ENCODE measurements around the gene CUL1.
"Not testable (repeated sequence)": the region's sequence is repeated elsewhere in the genome, so short reads cannot be mapped to it uniquely, and the experiment has no call there.

CUL1 gene

GRCh38 chr7:148698007-148698396 lies 701 bp upstream of the CUL1 start:
- no peak for DNase-seq

DNA sequence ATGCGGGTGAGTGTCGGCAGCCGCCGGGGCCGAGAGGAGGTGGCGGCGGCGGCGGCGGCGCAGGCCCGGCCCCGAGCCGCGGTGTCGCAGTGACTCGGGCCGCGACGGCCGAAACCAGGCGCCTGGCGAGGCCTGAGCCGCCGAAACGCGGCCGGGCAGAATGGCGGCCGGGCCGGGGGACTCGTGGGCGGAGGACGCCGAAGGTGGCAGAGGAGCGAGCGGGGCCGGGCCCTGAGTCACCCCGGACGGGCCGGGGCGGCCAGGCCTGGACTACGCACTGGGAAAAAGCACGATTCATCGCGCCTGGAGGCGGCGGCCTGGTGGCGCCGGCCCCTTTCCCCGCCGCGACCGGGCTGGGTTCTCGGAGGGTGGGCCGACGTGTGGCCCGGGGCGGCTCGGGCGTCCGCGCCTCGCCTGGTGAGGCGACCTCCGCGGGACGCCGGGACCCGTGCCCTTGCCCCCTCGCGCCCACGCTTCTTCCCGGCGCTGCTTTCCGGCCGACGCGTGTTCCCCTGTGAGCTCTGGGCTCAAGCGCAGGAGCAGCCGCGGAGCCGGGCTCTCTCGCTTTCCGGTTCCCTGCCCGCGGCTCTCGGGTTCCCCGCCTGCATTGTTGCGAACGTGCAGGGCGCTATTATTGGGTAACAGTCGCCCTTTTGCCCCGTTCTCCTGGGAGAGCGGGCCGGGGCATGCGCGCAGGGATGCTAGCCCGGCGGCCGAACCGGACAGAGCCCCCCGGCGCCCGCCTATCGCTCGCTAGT lies 500 bp downstream of the CUL1 start:
- DNase-seq, result peak; percentile 63

- no peak for DNase-seq
Measured at GRCh38 chr7:148699782-148700629, 1.3 kb downstream of the CUL1 start.

- DNase-seq, result peak; percentile 75
Measured at GRCh38 chr7:148700661-148701064, 2.0 kb downstream of the CUL1 start.

DNA sequence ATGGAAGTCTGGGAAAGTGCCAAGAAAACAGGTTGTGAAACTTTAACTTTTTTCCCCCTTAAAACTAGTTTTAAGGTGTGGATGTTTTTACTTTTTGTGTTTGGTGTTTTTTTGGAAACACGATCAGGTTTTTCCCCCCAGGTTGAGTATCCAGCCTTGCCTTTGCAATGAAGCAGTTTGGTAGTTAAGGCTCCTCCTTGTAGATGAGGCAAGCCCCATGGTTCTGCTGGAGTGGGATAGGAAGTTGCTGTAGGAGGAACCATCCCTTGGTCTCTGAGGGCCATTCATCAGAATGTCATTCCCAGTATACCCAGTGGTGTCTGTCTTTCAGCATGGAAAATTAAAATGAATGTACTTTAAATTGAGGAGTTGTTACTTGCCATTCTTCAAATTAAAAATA lies 2.7 kb downstream of the CUL1 start:
- DNase-seq, result no peak

DNA sequence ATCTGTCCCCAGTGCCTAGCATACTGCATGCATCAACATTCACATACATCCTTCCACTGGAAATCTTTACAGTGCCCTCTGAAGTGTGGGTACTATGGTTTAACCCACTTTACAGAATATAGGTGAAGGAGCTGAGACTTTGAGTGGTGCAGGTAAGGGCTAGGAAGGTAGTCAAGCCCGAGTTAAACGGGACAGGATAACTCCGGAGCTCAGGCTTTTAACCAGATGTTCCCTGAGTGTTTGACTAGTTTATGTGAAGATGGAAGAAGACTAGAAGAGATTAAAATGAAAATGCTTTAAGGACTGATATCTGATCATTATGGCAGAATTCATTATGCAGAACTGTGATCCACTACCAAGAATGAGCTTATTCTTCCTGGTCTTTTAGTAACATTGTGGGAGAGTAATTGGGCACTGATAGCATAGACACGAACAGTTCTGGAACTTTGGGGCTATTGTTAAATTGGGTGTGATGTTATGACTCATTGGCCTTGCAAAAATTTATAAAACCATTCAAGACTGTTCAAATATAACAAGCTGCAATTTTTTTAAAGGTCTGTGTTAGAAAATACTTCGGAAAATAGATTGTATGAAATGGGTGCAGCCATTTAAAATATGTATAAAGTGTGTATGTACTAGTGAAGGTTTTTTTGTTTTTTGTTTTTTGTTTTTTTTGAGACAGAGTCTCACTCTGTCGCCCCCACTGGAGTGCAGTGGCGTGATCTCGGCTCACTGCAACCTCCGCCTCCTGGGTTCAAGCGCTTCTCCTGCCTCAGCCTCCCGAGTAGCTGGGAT lies 4.4 kb downstream of the CUL1 start:
- no peak for DNase-seq

DNA sequence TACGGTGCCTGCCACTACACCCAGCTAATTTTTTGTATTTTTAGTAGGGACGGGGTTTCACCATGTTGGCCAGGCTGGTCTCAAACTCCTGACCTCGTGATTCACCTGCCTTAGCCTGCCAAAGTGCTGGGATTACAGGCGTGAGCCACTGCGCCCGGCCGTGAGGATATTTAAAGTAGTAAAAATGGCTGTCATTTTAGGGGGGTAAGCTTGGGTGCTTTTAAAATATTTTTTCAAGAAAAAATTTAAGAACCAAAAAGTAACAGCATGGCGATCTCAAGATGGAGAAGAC lies 4.9 kb downstream of the CUL1 start:
- DNase-seq, result not testable (repeated sequence)

GRCh38 chr7:148704189-148704588 lies 5.5 kb downstream of the CUL1 start:
- DNase-seq, result no peak

DNA sequence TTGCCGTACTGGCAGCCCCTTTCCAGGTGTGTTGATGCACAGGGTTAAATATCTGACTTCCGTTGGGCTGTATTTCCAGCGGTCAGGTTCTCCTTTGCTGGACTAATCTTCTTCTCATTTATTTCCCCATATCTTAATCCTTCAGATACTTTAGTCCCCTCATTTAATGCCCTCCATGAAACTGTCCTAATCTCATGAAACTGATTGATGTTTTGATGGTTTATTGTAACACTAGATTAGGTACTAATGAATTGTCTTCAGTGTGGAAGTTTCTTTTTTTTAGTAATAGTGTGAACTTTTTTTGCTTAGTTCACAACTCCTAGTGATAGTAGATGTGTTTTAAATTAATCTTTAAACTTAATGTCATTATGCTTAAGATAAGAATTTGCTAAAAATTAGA lies 6.3 kb downstream of the CUL1 start:
- DNase-seq, result no peak

DNA sequence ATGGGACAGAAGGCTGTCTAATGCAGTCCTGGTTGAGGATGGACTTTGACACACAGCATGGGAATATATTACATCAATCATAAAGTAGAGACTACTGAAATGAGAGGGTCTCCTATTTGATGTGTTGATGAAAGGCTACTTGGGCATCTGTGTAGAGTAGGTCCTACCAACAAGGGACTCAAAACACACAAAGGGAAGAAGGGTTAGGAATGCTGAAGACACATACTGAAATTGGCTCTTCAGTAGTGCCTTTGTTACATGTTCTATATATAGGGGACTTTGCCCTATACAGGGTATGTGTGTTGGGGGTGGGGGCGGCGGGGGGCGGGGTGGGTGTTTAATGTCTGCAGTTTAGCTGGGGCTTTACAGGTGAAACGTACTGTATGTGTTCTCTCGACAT lies 7.7 kb downstream of the CUL1 start:
- DNase-seq, result no peak

GRCh38 chr7:148708026-148708885 lies 9.6 kb downstream of the CUL1 start:
- DNase-seq, result no peak

GRCh38 chr7:148709014-148709413 lies 10.3 kb downstream of the CUL1 start:
- DNase-seq, result no peak

DNA sequence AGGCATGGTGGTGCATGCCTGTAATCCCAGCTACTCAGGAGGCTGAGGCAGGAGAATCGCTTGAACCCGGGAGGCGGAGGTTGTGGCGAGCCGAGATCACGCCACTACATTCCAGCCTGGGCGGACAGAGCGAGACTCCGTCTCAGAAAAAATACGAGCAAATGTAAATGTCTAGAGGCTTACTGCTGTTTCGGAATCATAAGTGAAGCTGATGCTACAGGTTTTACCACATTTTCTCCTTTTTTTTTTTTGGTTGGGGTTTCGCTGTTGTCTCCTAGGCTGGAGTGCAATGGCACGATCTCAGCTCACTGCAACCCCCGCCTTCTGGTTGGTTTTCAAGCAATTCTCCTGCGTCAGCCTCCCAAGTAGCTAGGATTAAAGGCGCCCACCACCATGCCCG lies 11.7 kb downstream of the CUL1 start:
- not testable (repeated sequence) for DNase-seq

DNA sequence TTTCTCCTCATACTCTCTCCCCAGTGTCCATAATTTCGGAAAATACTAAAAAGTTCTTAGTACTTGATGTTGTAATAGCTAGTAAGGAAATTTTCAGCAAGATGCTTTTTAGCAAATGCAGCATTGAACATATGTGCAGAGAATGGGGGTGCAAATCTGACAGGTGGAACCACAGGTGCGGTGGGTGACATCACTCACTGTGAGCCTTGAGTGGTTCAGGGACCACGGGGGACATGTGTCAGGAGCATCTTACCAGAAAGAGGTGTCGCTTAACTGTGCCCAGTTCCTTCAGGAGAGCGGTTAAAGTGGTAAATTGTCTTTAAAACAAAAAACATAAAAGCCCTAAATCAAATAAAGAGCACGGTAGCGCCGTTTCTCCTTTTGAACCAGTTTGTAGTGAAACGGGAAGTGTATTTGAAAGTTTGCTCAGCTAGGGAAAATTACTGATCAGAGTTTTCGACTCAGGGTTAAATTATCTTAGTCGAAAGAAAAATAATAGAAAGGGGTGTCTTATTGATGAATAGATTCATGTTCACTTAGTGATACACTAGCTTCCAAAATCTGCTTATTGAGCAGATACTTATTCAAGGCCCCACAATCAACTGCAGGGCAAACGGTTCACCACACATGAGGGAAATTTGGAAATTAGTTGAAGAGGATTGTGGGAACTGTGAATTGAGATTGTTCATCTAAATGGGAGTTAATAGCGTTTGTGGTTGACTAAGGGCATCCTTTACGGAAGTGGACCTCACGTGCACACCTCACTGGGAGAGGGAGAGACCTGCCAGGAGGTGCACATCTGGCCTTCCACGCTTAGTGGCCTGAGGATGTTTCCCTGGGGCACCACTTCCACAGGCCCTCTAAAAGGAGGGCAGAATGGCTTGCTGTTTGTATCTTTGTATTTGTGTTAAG lies 12.7 kb downstream of the CUL1 start:
- peak; percentile 25 for DNase-seq

- DNase-seq, result no peak
Measured at GRCh38 chr7:148712678-148713329, 14.1 kb downstream of the CUL1 start.

DNA sequence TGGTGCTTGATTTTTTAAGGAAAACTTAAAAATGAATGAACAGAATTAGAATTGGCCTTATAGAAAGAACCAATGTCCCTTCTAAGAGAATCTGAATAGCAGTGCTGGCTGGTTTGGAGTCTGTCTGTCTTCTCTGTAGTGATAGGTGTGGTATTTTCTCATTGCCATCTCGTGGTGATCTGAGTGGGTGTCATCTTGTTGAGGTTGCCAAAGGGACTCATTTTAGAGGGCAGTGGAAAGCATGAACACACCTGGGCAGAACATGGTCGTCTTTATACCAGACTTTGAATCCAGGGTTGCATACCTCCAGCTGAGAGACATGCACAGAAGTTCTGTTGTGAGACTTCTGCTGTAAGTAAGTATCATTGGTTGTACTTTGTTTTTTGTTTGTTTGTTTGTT lies 15.8 kb downstream of the CUL1 start:
- no peak for DNase-seq

GRCh38 chr7:148715027-148715426 lies 16.3 kb downstream of the CUL1 start:
- DNase-seq, result no peak

DNA sequence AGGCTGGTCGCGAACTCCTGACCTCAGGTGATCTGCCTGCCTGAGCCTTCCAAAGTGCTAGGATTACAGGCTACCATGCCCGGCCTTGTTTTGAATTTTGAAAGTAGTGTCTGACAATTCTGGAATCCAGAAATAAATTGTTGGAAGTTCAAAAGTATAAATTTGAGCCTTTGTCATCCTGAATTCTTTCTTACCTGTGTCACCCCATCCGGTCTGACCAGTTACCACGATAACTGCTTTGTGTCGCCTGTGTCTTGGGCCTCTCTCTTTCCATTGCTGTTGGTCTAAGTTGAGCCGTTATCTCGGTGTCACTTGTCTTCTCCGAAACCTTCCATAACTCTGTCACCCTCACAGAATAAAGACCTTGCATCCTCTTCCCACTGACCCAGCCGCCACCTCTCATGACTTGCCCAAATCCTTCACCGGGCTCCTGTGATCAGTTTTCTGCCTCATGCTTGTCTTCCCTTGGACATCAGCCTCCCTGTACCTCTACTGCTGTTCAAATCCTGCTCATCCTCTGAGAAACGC lies 18.6 kb downstream of the CUL1 start:
- no peak for DNase-seq

GRCh38 chr7:148718431-148718830 lies 19.7 kb downstream of the CUL1 start:
- DNase-seq, result no peak

- DNase-seq, result no peak
Measured at GRCh38 chr7:148719753-148720152, 21.1 kb downstream of the CUL1 start.

DNA sequence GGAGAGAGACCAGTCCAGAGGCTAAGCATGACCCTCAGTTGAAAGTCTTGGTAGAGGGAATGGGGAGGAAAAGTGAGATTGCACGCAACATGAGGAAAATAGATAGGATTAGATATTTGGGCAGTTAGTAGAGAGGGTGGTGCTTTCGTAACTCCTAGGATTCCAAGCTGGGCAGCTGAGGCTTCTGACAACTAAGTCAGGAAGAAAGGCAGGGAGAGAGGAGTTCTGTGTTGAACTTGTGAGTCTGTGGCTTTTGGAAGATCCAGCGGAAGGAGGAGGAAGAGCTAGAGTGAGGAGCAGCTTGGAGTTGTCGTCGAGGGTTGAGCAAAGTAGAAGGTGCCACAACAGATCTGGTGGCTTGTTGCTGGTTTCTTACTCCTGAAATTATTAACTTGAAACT lies 21.8 kb downstream of the CUL1 start:
- no peak for DNase-seq

Data from CD4-positive, alpha-beta T cell treated with Interleukin-6 for 4 hours (primary cell).